ENCODE results near the gene BRINP2.

Gene BRINP2

DNA sequence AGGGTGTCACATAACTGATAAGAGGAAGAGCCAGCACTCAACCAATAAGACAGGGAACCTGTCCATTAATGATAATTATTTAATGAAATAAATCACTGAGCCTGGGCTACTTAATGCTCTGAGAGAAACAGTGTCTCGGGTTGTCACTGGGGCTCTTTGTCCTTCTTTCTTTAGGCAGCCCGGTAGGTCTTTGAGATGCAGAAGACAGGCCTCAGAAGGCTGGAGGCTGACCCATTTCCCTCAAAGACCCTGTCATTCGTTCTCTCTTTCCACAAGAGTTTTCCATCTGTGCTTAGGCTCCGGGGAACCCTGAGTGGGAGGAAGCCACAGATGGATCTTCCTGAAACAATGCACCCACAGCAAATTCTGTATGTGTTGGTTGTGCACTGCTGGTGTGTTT is 68.2 kb downstream of the BRINP2 start:
- no peak for DNase-seq (ENCODE audit: low spot score)
- in situ Hi-C loops (cut with MboI; ENCODE audit: low sequenced_read_pairs, unreplicated experiment) = no loop called here
- TF ChIP-seq, protein P1, sequence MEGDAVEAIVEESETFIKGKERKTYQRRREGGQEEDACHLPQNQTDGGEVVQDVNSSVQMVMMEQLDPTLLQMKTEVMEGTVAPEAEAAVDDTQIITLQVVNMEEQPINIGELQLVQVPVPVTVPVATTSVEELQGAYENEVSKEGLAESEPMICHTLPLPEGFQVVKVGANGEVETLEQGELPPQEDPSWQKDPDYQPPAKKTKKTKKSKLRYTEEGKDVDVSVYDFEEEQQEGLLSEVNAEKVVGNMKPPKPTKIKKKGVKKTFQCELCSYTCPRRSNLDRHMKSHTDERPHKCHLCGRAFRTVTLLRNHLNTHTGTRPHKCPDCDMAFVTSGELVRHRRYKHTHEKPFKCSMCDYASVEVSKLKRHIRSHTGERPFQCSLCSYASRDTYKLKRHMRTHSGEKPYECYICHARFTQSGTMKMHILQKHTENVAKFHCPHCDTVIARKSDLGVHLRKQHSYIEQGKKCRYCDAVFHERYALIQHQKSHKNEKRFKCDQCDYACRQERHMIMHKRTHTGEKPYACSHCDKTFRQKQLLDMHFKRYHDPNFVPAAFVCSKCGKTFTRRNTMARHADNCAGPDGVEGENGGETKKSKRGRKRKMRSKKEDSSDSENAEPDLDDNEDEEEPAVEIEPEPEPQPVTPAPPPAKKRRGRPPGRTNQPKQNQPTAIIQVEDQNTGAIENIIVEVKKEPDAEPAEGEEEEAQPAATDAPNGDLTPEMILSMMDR (IDR thresholded peaks at IDR 0.05; ENCODE audit: borderline replicate concordance, control extremely low read depth, extremely low read depth, insufficient read depth, missing control alignments) = no peak

DNA sequence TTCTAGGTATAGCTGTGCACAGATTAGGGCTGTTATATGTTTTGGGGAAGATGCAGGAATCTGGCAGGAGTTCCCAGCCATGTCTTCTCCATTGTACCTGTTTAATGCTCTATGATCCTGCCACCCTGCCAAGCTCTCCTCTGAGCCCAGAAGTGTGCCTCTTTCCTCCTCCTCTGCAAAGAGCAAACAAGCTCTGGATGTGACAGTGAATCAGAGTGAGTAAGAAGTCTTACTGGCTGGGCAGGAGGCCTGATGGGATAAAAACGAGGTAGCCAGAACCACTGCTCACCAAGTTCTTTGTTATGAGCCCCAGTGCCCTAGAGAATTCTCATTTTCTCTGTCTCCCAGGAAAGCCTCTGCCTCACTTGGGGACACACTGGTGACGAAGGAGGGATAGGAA is 69.0 kb downstream of the BRINP2 start:
- TF ChIP-seq, protein P1 (IDR thresholded peaks at IDR 0.05; ENCODE audit: borderline replicate concordance, control extremely low read depth, extremely low read depth, insufficient read depth, missing control alignments) = no peak
- no peak for DNase-seq (ENCODE audit: low spot score)
- in situ Hi-C loops (cut with MboI; ENCODE audit: low sequenced_read_pairs, unreplicated experiment) = no loop called here

DNA sequence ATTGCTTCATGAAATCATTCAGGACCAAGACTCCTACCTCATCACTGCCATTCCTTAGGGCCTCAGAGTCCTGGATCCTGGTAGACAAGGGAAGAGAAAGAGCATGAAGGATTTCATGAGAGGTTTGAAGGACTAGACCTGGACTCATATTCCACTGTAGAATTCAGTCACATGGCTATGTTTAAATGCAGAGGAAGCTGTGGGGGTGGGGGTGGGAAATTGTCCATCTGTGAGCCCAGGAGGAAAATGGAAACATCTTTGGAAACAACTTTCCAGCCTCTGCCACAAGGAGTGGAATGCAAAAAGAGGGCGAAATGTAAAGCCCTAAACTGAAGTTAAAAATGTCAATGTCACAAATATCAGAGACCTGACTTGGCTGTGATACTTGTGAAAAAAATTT is 73.0 kb downstream of the BRINP2 start:
- TF ChIP-seq, protein P1 (IDR thresholded peaks at IDR 0.05; ENCODE audit: borderline replicate concordance, control extremely low read depth, extremely low read depth, insufficient read depth, missing control alignments) = no peak
- in situ Hi-C loops (cut with MboI; ENCODE audit: low sequenced_read_pairs, unreplicated experiment) = no loop called here
- DNase-seq (ENCODE audit: low spot score) = no peak

- TF ChIP-seq, protein P1 (IDR thresholded peaks at IDR 0.05; ENCODE audit: borderline replicate concordance, control extremely low read depth, extremely low read depth, insufficient read depth, missing control alignments) = no peak
- DNase-seq (ENCODE audit: low spot score) = no peak
- in situ Hi-C loops (cut with MboI; ENCODE audit: low sequenced_read_pairs, unreplicated experiment) = no loop called here
These were observed 76.2 kb downstream of the BRINP2 start for GRCh38 chr1:177246710-177247580.

- TF ChIP-seq, protein P1 (IDR thresholded peaks at IDR 0.05; ENCODE audit: borderline replicate concordance, control extremely low read depth, extremely low read depth, insufficient read depth, missing control alignments) = no peak
- in situ Hi-C loops (cut with MboI; ENCODE audit: low sequenced_read_pairs, unreplicated experiment) = no loop called here
- DNase-seq (ENCODE audit: low spot score) = no peak
These were observed 76.9 kb downstream of the BRINP2 start for GRCh38 chr1:177247623-177248176.

- in situ Hi-C loops (cut with MboI; ENCODE audit: low sequenced_read_pairs, unreplicated experiment) = no loop called here
- no peak for DNase-seq (ENCODE audit: low spot score)
- TF ChIP-seq, protein P1 (IDR thresholded peaks at IDR 0.05; ENCODE audit: borderline replicate concordance, control extremely low read depth, extremely low read depth, insufficient read depth, missing control alignments) = no peak
These were observed 77.5 kb downstream of the BRINP2 start for GRCh38 chr1:177248258-177248657.

Data from GM13976 (cell line).